HG02840 (cell line): ENCODE data around the gene EYA2.
"Not testable (repeated sequence)": the region's sequence is repeated elsewhere in the genome, so short reads cannot be mapped to it uniquely, and the experiment has no call there.

ENCODE experiments used
- ATAC-seq: cut with Tn5 transposase; IDR thresholded peaks from one replicate; pipeline ENCODE4 v1.9.1; 2021; ENCODE audit warnings: mild to moderate bottlenecking, moderate library complexity, moderate number of reproducible peaks; ENCODE audit not compliant: unreplicated experiment, low FRiP score

Gene EYA2

GRCh38 chr20:46894971-46895905 is 595 bp downstream of the EYA2 start:
- no peak for ATAC-seq

DNA sequence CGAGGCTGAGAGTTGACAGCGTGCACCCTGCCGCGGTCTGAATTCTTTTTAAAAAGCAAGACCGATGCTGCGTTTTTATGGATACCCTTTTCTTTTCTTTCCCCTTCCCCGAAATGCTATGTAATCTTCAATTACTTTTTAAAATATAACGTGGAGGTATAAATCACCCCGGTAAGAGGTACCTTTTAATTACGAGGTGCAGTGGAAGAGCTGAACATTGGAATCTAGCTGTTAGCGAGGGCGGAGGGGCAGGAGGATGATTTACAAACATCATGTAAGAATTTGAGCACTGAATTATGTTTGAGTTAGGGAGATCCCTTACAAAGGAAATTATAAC is 1.2 kb downstream of the EYA2 start:
- ATAC-seq = no peak

GRCh38 chr20:46897328-46897880 is 2.8 kb downstream of the EYA2 start:
- ATAC-seq = no peak

DNA sequence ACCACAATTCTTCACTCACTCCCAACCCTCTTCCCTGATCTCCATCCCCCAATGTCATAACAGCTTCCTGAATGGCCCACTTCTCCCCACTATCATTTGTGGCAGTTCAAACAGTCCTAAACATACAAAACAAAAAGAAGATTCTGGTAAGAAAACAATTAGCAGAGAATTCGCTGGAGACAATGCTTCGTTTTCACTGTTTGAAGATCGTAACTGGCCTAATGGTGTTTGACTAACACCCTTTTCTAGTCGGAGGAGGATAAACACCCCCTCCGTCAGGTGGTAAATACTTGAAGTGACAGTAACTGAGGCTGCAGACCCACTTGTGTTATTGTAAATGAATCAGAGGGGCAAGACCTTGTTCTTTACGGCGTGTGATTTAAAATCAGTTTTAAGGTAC is 3.8 kb downstream of the EYA2 start:
- no peak for ATAC-seq

- no peak for ATAC-seq
These were observed 5.0 kb downstream of the EYA2 start for GRCh38 chr20:46899621-46900020.

- ATAC-seq = no peak
These were observed 5.4 kb downstream of the EYA2 start for GRCh38 chr20:46900086-46900485.

GRCh38 chr20:46900826-46901225 is 6.2 kb downstream of the EYA2 start:
- ATAC-seq = no peak

GRCh38 chr20:46901638-46902037 is 7.0 kb downstream of the EYA2 start:
- no peak for ATAC-seq

DNA sequence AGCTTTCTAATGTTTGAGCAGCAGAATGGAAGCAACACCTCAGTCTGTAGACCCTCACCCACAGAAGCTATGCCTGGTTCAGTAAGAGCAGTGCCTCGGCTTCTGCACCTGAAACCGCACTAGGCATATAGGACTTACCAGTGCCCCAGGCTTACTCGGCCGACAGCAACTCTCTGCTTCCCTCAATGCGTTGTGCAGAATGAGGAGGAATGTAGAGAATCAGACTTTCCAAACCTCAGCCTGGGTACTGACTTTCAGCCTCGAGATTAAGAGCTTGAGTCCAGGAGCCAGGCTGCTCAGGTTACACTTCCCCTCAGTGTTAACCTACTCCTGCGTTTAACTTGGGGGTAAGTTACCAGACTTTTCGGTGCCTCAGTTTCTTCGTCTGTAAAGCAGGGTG is 8.6 kb downstream of the EYA2 start:
- ATAC-seq = no peak

DNA sequence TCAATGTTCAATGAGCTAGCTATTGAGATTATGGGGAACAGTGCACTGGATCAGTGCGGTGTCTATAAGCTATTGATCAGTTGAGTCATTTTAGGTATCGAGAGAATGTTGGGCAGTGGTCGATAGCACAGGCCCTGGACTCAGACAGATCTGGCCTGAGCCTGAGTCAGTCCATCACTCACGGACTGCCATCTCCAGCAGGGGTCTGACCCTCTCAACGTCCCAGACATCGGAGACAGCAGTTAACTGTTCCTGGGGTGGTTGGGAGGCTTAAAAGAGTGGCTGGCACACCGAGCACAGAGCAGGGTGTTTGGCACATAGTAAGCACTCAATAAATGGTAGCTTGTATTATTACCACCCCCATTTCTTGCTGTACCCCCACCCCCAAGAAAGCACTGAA is 9.3 kb downstream of the EYA2 start:
- ATAC-seq = no peak

- ATAC-seq = no peak
These were observed 10.9 kb downstream of the EYA2 start for GRCh38 chr20:46905364-46906125.

GRCh38 chr20:46913329-46914044 is 18.8 kb downstream of the EYA2 start:
- ATAC-seq = no peak

- ATAC-seq = no peak
These were observed 20.2 kb downstream of the EYA2 start for GRCh38 chr20:46914789-46915379.

DNA sequence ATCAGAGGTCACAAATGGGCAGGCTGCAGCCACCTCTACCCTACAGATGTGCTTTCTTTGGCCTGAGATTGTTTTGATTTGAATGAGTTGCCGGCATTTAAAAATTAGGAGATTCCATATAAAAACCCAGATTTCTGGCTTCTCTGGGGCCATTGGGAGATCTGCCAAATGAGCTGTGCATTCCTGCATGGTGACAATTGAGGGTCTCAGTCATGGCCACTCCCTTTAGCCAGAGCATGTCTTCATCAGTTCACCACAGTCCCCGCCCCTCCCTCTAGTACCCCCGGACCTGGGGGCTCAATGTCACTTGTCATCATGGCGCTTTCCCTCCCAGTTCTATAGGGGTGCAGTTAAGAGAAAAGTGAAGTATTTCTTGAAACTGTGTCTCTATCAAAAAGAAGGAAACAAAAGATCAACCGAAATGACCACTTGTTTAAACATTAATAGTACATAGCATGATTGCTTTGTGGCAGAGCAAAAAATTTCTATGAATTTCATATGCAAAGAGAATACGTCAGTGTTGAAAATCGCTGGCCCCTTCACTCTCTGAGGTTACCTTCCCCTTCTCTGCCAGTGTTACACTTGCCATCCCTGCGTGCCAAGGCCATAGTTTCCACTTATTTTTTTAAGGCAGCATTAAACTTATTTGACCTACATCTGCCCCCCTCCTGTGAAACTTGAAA is 21.1 kb downstream of the EYA2 start:
- ATAC-seq = no peak

DNA sequence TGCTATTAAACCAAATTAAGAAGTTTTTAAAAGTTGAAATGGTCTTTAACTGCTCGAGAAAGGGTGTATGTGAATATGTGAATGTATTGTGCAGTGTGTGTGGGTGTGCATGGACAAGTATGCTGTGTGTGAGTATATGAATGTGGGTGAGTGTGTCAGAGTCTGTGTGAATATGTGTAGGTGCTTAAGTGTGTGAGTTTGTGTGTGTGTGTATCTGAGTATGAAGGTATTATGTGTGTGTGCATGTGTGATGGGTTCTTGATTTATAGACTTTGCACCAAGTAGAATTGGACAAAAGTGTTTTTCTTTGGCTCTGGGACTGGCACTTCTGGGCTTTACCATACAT is 21.6 kb downstream of the EYA2 start:
- no peak for ATAC-seq

GRCh38 chr20:46917155-46917554 is 22.5 kb downstream of the EYA2 start:
- ATAC-seq = no peak

DNA sequence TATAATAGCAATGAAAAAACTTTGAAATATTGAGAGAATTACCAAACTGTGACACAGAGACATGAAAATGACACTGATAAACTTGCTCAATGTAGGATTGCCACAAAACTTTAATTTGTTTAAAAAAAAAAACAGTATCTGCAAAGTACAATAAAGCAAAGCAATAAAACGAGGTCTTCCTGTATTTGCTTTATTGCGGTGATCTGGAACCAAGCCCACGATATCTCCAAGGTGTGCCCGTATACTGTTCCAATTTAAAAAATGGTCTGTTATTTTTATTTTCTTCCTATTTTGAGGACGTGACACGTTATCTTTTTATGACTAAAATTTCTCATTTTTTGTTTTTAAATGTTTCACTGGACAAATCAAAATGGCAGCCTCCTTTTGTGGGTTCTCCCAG is 25.5 kb downstream of the EYA2 start:
- ATAC-seq = no peak

- ATAC-seq = not testable (repeated sequence)
These were observed 28.2 kb downstream of the EYA2 start for GRCh38 chr20:46922841-46923240.

DNA sequence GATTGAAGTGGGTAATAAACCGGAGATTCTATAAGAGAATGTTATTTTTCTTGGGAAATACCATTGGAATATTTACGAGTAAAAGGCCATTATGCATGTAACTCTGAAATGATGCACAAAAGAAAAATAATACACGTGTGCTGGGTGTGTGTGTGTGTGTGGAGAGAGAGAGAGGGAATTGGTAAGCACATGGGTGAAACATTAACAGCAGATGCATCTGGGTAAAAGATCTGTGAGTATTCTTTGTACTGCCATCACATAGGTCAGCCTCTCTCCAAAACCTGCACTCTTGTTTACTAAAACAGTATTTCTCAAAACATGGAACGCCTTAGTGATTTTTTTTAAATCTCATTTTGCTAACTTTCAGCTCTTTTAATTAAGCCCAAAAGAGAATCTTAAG is 28.9 kb downstream of the EYA2 start:
- no peak for ATAC-seq

DNA sequence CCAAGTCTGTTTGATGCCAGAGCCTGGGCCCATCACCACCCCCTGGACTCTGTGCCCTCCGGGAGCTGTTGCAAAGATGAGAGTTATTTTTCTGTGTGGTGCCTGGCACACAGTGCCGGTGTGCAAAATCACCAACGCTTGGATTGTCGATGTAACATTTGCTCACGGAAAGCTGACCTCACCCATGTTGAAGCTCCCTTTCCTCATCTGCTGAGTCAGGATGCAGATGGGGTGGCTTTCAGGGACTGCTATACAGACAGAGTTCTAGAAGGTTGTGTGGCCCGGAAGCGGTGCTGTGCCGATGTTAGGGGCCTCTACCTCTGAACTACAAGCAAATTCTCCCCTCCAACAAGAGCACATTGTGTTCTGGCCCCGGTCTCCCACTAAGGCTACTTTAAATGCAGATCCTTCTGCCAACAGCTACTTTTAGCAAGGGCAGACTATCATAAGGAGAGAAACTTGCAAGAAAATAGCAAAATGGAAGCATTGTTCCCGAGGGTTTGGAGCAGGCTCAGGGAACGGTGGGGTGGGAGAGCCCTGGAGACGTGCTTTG is 34.0 kb downstream of the EYA2 start:
- ATAC-seq = no peak
